ENCODE results near the gene CACFD1.

DNA sequence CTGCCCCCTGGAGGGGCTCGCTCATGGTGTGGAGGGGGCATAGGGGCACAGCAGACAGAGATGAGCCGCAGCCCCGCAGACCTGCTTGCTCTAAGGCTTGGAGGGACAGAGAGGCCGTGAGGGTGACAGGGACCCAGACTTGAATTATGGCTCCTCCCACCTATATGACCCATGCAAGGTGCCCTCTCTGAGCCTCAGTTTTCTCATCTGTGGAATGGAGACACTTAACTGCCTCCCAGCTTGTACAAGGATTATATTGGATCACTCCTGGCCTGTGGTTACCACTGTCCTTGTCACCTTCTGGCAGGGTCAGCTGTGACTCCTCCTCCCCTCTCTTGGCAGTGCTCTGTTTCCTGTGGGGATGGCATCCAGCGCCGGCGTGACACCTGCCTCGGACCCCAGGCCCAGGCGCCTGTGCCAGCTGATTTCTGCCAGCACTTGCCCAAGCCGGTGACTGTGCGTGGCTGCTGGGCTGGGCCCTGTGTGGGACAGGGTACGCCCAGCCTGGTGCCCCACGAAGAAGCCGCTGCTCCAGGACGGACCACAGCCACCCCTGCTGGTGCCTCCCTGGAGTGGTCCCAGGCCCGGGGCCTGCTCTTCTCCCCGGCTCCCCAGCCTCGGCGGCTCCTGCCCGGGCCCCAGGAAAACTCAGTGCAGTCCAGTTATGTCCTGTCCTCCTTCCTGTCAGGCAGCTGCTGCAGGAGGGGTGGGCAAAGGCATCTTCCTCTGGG is 4.7 kb upstream of the CACFD1 start:
- TF ChIP-seq, protein P1, sequence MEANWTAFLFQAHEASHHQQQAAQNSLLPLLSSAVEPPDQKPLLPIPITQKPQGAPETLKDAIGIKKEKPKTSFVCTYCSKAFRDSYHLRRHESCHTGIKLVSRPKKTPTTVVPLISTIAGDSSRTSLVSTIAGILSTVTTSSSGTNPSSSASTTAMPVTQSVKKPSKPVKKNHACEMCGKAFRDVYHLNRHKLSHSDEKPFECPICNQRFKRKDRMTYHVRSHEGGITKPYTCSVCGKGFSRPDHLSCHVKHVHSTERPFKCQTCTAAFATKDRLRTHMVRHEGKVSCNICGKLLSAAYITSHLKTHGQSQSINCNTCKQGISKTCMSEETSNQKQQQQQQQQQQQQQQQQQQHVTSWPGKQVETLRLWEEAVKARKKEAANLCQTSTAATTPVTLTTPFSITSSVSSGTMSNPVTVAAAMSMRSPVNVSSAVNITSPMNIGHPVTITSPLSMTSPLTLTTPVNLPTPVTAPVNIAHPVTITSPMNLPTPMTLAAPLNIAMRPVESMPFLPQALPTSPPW (CRISPR knock-in tag; IDR thresholded peaks at IDR 0.05), result no peak
- TF ChIP-seq NFE2L1 (tag; IDR thresholded peaks at IDR 0.05; ENCODE audit: borderline replicate concordance, low read depth), result no peak
- no peak for TF ChIP-seq CBX3 (IDR thresholded peaks at IDR 0.05; ENCODE audit: borderline replicate concordance in 1 of 2, low read length in 2 of 2)
- TF ChIP-seq MEF2A (IDR thresholded peaks at IDR 0.05; ENCODE audit: control insufficient read depth, low read depth, low read length), result no peak
- TF ChIP-seq EWSR1 (IDR thresholded peaks at IDR 0.05; ENCODE audit: borderline replicate concordance, low read depth, partially characterized antibody), result no peak
- no peak for TF ChIP-seq BDP1 (IDR thresholded peaks at IDR 0.05; ENCODE audit: insufficient read depth, insufficient read length)
- TF ChIP-seq GABPA (tag; conservative IDR thresholded peaks at IDR 0.05; ENCODE audit: low read depth), result no peak
- TF ChIP-seq POLR2AphosphoS5 (IDR thresholded peaks at IDR 0.05; ENCODE audit: control insufficient read depth, insufficient read depth, low read depth, low read length), result no peak
- no peak for TF ChIP-seq CEBPB (tag; IDR thresholded peaks at IDR 0.05)
